Lung microvascular endothelial cell (primary cell): ENCODE measurements around the gene CIZ1. TPM values are rescaled to one million over a fixed set of nuclear protein-coding genes. Genes with fewer than 3 reads are reported as not detected.

Experiments used
- DNase-seq, 2 donors: peaks; one replicate each; pipeline versions ENCODE4 v3.0.0 to v3.0.0-alpha.2; 2010; ENCODE audit warnings: low read depth in 2 of 2
- total RNA-seq: library from RNA; depleted of rRNA; stranded (reverse); fragments of >200 nt; gene quantifications from 2 replicates; pipeline ENCODE4 v1.2.1, GENCODE V29; 2014

The CIZ1 gene
- total RNA-seq, 1 donor from 2014 or later, result 12.3 TPM

DNA sequence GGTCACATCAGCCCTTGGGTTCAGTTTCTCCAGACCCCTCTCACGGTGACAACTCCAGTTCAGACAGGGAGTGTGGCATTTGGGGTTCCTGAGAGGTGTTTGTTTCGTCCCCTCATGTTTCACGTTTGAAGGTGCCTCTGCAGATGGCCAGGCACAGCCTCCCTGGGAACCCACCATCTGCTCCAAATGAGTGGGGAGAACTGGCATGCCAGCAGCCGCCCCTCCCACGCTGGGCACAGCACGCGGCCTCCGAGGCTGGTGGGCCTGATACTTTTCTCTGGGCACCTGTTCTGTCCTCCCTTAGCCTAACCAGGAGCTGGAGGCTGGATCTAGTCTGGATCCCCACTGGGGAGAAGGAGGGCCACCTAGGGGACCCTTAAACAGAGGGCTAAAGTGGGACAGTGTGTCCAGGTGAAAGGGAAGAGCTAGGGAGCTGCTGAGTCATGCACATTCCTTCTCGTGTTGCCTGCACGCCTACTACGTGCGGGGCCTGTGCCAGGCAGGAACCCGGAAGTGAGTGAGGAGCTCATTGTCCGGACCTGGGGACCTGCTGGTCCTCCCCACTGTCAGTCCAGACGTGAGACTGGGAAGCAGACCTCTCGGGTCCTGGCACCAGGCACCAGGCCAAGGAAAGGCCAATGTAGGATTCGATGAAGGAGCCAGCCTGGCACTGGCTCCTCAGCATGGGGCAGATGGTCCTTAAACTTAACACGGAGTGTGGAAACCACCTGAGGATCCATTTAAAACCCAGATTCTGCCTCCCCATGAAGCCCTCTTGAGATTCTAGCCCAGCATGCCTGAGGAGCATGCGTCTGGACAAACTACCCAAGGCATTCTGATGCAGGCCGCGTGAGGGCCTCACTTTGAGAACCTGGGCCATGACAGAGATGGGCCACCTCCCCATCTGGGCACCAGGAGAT, 23.5 kb upstream of the CIZ1 start:
- DNase-seq, result peak in 1 of 2 donors; percentile 23

- DNase-seq, result no peak
Observed at GRCh38 chr9:128213746-128214497, 22.6 kb upstream of the CIZ1 start.

DNA sequence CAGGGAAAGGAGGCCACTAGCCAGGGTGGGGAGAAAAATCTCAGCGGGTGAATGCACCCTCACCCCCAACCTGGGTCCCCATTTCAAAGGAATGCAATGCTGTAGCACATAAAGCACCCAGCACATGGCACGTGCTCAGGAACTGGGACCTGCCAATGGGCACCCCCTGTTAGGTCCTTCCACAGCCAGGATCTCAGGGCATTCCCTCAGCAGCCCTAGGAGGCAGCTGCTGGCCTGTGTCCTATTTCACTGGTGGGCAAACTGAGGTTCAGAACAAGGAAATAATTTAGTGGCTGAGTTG, 20.6 kb upstream of the CIZ1 start:
- DNase-seq, result no peak

GRCh38 chr9:128211186-128211980, 20.0 kb upstream of the CIZ1 start:
- no peak for DNase-seq

- no peak for DNase-seq
Observed at GRCh38 chr9:128208946-128209669, 17.7 kb upstream of the CIZ1 start.

DNA sequence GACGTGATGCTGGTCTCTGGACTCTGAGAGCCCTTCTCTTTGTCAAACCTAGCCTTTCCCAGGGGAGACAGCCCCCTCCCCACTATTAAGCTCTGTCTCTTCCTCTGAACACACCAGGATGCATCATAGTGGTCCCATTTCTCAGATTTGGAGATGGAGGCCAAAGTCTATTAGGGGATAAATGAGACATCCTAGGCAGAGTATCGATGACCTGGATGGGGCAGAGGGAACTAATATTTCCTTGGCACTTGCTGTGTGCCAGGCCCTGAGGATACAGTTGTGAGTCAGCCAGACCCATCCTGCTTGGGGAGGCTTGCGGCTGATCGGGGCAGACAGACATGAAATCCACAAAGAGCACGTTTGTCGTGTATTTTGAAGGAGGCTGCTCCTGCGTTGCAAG, 17.0 kb upstream of the CIZ1 start:
- DNase-seq, result no peak

GRCh38 chr9:128206916-128207910, 15.8 kb upstream of the CIZ1 start:
- no peak for DNase-seq

- no peak for DNase-seq
Observed at GRCh38 chr9:128206484-128206883, 15.1 kb upstream of the CIZ1 start.

- DNase-seq, result no peak
Observed at GRCh38 chr9:128205296-128205944, 14.0 kb upstream of the CIZ1 start.

DNA sequence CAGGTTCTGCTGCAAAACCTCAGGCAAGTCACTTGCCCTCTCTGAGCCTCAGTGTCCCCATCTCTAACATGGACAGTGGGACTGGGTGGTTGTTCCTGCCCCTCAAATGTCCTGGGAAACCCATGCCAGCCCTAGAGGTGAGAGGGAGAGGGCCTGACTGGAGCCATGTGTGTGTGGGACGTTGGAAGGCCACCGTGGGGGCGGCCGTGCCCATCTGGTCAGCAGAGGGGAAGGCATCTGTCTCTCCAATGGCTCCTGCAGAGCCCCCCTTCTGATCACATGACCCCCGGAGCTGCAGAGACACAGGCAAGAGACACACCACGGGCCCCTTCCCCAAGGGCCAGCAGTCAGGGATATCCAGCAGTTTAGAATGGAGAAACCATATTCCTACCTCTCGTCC, 13.5 kb upstream of the CIZ1 start:
- DNase-seq, result no peak

DNA sequence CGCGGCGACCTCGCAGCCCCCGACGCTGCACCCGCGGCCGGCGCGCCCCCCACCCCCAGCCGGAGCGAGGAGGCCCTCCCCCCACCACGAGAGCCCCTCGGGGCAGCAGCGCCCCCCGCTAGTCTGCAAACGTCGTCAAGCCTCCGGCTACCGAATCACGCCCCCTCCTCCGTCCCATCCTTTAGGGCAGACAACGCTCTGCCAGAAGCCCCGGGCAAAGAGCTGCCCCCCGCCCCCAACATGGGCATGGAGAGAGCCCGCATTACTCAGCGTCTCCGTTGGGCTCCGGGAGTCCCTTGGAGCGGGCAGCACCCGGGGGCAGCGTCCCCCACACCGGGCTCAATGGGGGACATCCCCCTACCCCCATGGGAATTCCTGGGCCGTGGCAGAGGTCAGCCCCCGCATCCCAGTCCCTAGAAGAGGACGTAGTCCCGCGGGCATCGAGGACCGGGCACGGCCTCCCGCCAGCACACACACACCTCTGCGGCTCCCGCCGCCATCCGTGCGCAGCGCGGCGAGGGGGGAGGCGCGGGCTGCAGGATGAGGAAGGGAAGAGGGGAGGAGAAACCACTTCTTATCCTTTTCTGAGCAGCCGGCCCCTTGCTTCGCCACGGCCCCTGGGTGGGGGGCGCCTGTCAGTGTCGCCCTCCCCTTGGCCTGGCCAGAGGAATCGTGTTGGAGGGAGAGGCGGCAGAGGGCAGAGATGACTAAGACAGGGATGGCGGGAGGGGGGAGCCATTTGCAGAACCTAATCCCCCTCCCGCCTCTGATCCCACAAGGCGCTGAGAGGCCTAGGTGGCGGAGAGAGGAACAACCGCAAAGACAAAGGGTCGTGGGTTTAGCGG, 12.6 kb upstream of the CIZ1 start:
- no peak for DNase-seq

GRCh38 chr9:128203024-128203706, 11.8 kb upstream of the CIZ1 start, which contains the start of gene DNM1:
Gene DNM1, plus strand, starts transcription at chr9:128203379. Its CDS starts 92 bp downstream, at chr9:128203471.
- DNase-seq, result peak; percentile 43 to 62

DNA sequence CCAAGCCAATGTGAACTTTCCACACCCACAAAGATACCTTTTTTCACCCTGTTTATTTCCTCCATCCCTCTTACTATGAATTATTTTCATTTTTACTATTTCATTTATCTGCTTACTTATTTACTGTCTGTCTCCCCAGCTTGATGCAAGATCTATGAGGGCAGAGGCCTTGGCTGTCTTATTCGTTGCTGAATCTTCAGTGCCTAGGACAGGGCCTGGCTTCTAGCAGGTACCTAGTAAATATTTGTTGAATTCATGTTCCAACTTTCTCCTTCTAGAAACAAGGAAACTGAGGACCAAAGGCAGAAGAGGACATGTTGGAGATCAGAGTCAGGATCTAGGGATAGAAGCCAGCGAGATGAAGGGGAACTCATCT, 11.3 kb upstream of the CIZ1 start:
- no peak for DNase-seq

- peak in 1 of 2 donors; percentile 72 for DNase-seq
Observed at GRCh38 chr9:128201441-128202369, 10.3 kb upstream of the CIZ1 start.

DNA sequence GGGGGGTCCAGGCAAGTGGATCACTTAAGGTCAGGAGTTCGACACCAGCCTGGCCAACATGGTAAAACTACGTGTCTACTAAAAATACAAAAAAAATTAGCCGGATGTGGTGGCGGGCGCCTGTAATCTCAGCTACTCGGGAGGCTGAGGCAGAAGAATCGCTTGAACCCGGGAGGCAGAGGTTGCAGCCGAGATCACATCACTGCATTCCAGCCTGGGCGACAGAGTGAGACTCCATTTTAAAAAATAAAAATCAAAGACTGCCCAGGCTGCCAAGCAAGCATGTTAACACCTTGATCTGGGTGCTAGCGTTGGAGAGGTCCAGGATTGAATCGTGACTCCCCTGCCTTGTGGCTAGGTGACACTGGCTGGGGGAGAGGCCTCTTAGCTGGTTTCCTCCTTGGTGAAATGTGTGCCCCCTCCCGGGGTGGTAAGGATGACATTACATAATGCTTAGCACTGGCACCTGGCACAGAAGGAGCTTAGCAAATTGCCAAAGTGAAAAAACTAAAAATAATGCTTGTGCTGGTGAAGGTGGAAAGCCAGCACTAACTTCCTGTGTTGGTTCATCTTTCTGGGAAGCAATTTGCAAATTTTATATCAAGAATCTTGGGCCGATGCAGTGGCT, 2.2 kb upstream of the CIZ1 start:
- DNase-seq, result no peak

DNA sequence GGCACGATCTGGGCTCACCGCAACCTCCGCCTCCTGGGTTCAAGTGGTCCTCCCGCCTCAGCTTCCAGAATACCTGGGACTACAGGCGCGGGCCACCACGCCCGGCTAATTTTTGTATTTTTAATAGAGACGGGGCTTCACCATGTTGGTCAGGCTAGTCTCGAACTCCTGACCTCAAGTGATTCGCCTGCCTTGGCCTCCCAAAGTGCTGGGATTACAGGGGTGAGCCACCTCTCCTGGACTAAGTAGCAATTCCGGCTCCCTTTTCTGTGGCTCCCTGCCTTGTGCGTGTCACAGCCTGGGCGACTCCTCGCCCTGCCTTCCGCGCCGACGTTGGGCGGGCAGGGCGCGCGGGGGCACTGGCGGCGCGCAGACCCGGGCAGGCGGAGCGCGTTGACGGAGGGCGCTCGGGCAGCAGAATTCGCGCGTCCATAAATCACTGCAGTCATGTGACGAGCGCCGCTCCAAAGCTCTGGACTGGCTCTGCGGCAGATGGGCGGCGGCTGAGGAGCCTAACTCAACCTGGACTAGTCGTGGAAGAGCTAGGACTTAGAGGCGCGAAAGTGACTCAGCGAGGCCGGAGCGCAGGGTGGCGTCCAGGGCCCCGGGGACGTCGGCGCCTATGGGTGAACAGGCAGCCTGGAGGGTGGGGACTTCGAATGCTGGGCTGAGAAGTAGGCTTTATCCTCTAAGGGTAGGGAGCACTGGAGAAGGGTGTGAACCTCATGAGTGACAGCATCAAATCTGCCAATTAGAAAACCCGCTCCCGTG, 1.4 kb upstream of the CIZ1 start:
- peak; percentile 88 to 89 for DNase-seq
